ENCODE data around the gene C1orf210.

Gene C1orf210

GRCh38 chr1:43277116-43277876, 8.1 kb downstream of the C1orf210 start:
- FAIRE-seq (no peak), DNase-seq (ENCODE audit: insufficient read length, low spot score) (no peak)
- TF ChIP-seq POLR2AphosphoS5 (IDR thresholded peaks at IDR 0.05; ENCODE audit: low read depth, low read length) (no peak), TAF1 (IDR thresholded peaks at IDR 0.05; ENCODE audit: low read depth, low read length) (no peak), SPI1 (IDR thresholded peaks at IDR 0.05; ENCODE audit: low read depth, low read length) (no peak)

- FAIRE-seq (no peak), DNase-seq (ENCODE audit: insufficient read length, low spot score) (no peak)
- TF ChIP-seq SPI1 (IDR thresholded peaks at IDR 0.05; ENCODE audit: low read depth, low read length), result no peak
- TF ChIP-seq POU2F2 (IDR thresholded peaks at IDR 0.05; ENCODE audit: low read depth, low read length), result no peak
- TF ChIP-seq POLR2A (IDR thresholded peaks at IDR 0.05; ENCODE audit: low read depth, low read length), result no peak
- no peak for TF ChIP-seq PAX5 (IDR thresholded peaks at IDR 0.05; ENCODE audit: insufficient read depth, low read length, severe bottlenecking)
- TF ChIP-seq POLR2AphosphoS5 (IDR thresholded peaks at IDR 0.05; ENCODE audit: low read depth, low read length), result no peak
- TF ChIP-seq TAF1 (IDR thresholded peaks at IDR 0.05; ENCODE audit: low read depth, low read length), result no peak
Measured at GRCh38 chr1:43276673-43277072, 8.7 kb downstream of the C1orf210 start.

- FAIRE-seq, result no peak
- no peak for TF ChIP-seq PAX5 (IDR thresholded peaks at IDR 0.05; ENCODE audit: insufficient read depth, low read length, severe bottlenecking)
- no peak for TF ChIP-seq TAF1 (IDR thresholded peaks at IDR 0.05; ENCODE audit: low read depth, low read length)
- no peak for TF ChIP-seq SPI1 (IDR thresholded peaks at IDR 0.05; ENCODE audit: low read depth, low read length)
- no peak for TF ChIP-seq POLR2AphosphoS5 (IDR thresholded peaks at IDR 0.05; ENCODE audit: low read depth, low read length)
- TF ChIP-seq POLR2A (IDR thresholded peaks at IDR 0.05; ENCODE audit: low read depth, low read length), result no peak
- no peak for TF ChIP-seq POU2F2 (IDR thresholded peaks at IDR 0.05; ENCODE audit: low read depth, low read length)
- no peak for DNase-seq (ENCODE audit: insufficient read length, low spot score)
Measured at GRCh38 chr1:43275826-43276620, 9.4 kb downstream of the C1orf210 start.

GRCh38 chr1:43274804-43275180, 10.6 kb downstream of the C1orf210 start:
- TF ChIP-seq POU2F2 (IDR thresholded peaks at IDR 0.05; ENCODE audit: low read depth, low read length) (no peak), TAF1 (IDR thresholded peaks at IDR 0.05; ENCODE audit: low read depth, low read length) (no peak), PAX5 (IDR thresholded peaks at IDR 0.05; ENCODE audit: insufficient read depth, low read length, severe bottlenecking) (no peak), SPI1 (IDR thresholded peaks at IDR 0.05; ENCODE audit: low read depth, low read length) (no peak), POLR2AphosphoS5 (IDR thresholded peaks at IDR 0.05; ENCODE audit: low read depth, low read length) (no peak), POLR2A (IDR thresholded peaks at IDR 0.05; ENCODE audit: low read depth, low read length) (no peak)
- no peak for FAIRE-seq
- DNase-seq (ENCODE audit: insufficient read length, low spot score), result no peak

GRCh38 chr1:43274125-43274803, 11.1 kb downstream of the C1orf210 start:
- FAIRE-seq (no peak), DNase-seq (ENCODE audit: insufficient read length, low spot score) (peak; percentile 42)
- no peak for TF ChIP-seq TAF1 (IDR thresholded peaks at IDR 0.05; ENCODE audit: low read depth, low read length)
- TF ChIP-seq POLR2A (IDR thresholded peaks at IDR 0.05; ENCODE audit: low read depth, low read length), result no peak
- TF ChIP-seq POU2F2 (IDR thresholded peaks at IDR 0.05; ENCODE audit: low read depth, low read length), result no peak
- TF ChIP-seq POLR2AphosphoS5 (IDR thresholded peaks at IDR 0.05; ENCODE audit: low read depth, low read length), result no peak
- no peak for TF ChIP-seq PAX5 (IDR thresholded peaks at IDR 0.05; ENCODE audit: insufficient read depth, low read length, severe bottlenecking)
- no peak for TF ChIP-seq SPI1 (IDR thresholded peaks at IDR 0.05; ENCODE audit: low read depth, low read length)

- FAIRE-seq, result no peak
- no peak for DNase-seq (ENCODE audit: insufficient read length, low spot score)
- TF ChIP-seq POLR2A (IDR thresholded peaks at IDR 0.05; ENCODE audit: low read depth, low read length), result no peak
- TF ChIP-seq POU2F2 (IDR thresholded peaks at IDR 0.05; ENCODE audit: low read depth, low read length), result no peak
- no peak for TF ChIP-seq PAX5 (IDR thresholded peaks at IDR 0.05; ENCODE audit: insufficient read depth, low read length, severe bottlenecking)
- no peak for TF ChIP-seq SPI1 (IDR thresholded peaks at IDR 0.05; ENCODE audit: low read depth, low read length)
- no peak for TF ChIP-seq POLR2AphosphoS5 (IDR thresholded peaks at IDR 0.05; ENCODE audit: low read depth, low read length)
- TF ChIP-seq TAF1 (IDR thresholded peaks at IDR 0.05; ENCODE audit: low read depth, low read length), result no peak
Measured at GRCh38 chr1:43273708-43274107, 11.7 kb downstream of the C1orf210 start.

GRCh38 chr1:43272576-43273571, 12.5 kb downstream of the C1orf210 start:
- TF ChIP-seq POLR2A (IDR thresholded peaks at IDR 0.05; ENCODE audit: low read depth, low read length), result no peak
- TF ChIP-seq POU2F2 (IDR thresholded peaks at IDR 0.05; ENCODE audit: low read depth, low read length), result no peak
- no peak for TF ChIP-seq POLR2AphosphoS5 (IDR thresholded peaks at IDR 0.05; ENCODE audit: low read depth, low read length)
- no peak for TF ChIP-seq SPI1 (IDR thresholded peaks at IDR 0.05; ENCODE audit: low read depth, low read length)
- TF ChIP-seq PAX5 (IDR thresholded peaks at IDR 0.05; ENCODE audit: insufficient read depth, low read length, severe bottlenecking), result no peak
- TF ChIP-seq TAF1 (IDR thresholded peaks at IDR 0.05; ENCODE audit: low read depth, low read length), result no peak
- FAIRE-seq (no peak), DNase-seq (ENCODE audit: insufficient read length, low spot score) (no peak)

GRCh38 chr1:43272161-43272560, 13.2 kb downstream of the C1orf210 start:
- DNase-seq (ENCODE audit: insufficient read length, low spot score), result no peak
- TF ChIP-seq POLR2AphosphoS5 (IDR thresholded peaks at IDR 0.05; ENCODE audit: low read depth, low read length) (no peak), PAX5 (IDR thresholded peaks at IDR 0.05; ENCODE audit: insufficient read depth, low read length, severe bottlenecking) (no peak), SPI1 (IDR thresholded peaks at IDR 0.05; ENCODE audit: low read depth, low read length) (no peak), POU2F2 (IDR thresholded peaks at IDR 0.05; ENCODE audit: low read depth, low read length) (no peak), POLR2A (IDR thresholded peaks at IDR 0.05; ENCODE audit: low read depth, low read length) (no peak), TAF1 (IDR thresholded peaks at IDR 0.05; ENCODE audit: low read depth, low read length) (no peak)
- no peak for FAIRE-seq

Measured in GM12891 (cell line).